ENCODE measurements around the gene ATG7. TPM values are rescaled to one million over a fixed set of nuclear protein-coding genes. Genes with fewer than 3 reads are reported as not detected.

The ATG7 gene
- total RNA-seq, 3 donors from 2014 or later (not counting 1 experiment from before 2014, with no cell fraction given), result 55.3 to 72.9 (median 68.6) TPM

- no peak for TF ChIP-seq CTCF (IDR thresholded peaks at IDR 0.05)
- Mint-ChIP-seq H3K9me3 (no peaks in the 10 kb centered on the region), H3K27me3 (ENCODE audit: low read depth in 2 of 2) (no peaks in the 10 kb centered on the region), H3K4me3 (no peak overlapping the region), H3K36me3 (peaks cover 6% of the 10 kb centered on the region), H3K4me1 (peaks cover 8 to 18% of the 10 kb centered on the region in 2 donors), H3K27ac (no peak overlapping the region)
- H3K4me1 ChIP-seq (ENCODE audit: control insufficient read depth, insufficient read depth, low read length), result no peaks in the 10 kb centered on the region
- 100% methylated on average over 1 of the region's 2 CpGs for WGBS (ENCODE audit: insufficient coverage)
- no peak overlapping the region for H3K27ac ChIP-seq (ENCODE audit: low read length)
- intact Hi-C loops (cut with micrococcal nuclease), result no loop called here
- ATAC-seq (no peak), DNase-seq (no peak)
- no peaks in the 10 kb centered on the region for H3K36me3 ChIP-seq (ENCODE audit: control insufficient read depth, insufficient read depth, low read length)
- H3K4me3 ChIP-seq (ENCODE audit: low read length), result no peak overlapping the region
- no peaks in the 10 kb centered on the region for H3K9me3 ChIP-seq (ENCODE audit: control insufficient read depth, insufficient read depth, low read length)
- no peaks in the 10 kb centered on the region for H3K27me3 ChIP-seq (ENCODE audit: control insufficient read depth, insufficient read depth, low read length)
Observed at GRCh38 chr3:11445883-11446282, 173.7 kb downstream of the ATG7 start.

- H3K36me3 Mint-ChIP-seq, result peaks cover 6% of the 10 kb centered on the region
- ATAC-seq (no peak), DNase-seq (no peak)
- H3K27me3 ChIP-seq (ENCODE audit: control insufficient read depth, insufficient read depth, low read length), result no peaks in the 10 kb centered on the region
- no peaks in the 10 kb centered on the region for H3K4me1 ChIP-seq (ENCODE audit: control insufficient read depth, insufficient read depth, low read length)
- no peaks in the 10 kb centered on the region for H3K27me3 Mint-ChIP-seq (ENCODE audit: low read depth in 2 of 2)
- H3K4me3 ChIP-seq (ENCODE audit: low read length), result no peak overlapping the region
- no peaks in the 10 kb centered on the region for H3K36me3 ChIP-seq (ENCODE audit: control insufficient read depth, insufficient read depth, low read length)
- no peaks in the 10 kb centered on the region for H3K9me3 ChIP-seq (ENCODE audit: control insufficient read depth, insufficient read depth, low read length)
- WGBS (ENCODE audit: insufficient coverage), result 87% methylated on average over 2 of the region's 2 CpGs
- intact Hi-C loops (cut with micrococcal nuclease), result no loop called here
- no peak overlapping the region for H3K27ac ChIP-seq (ENCODE audit: low read length)
- no peak overlapping the region for H3K27ac Mint-ChIP-seq
- no peak for TF ChIP-seq CTCF (IDR thresholded peaks at IDR 0.05)
- no peak overlapping the region for H3K4me3 Mint-ChIP-seq
- H3K4me1 Mint-ChIP-seq, result peaks cover 9 to 19% of the 10 kb centered on the region in 2 donors
- H3K9me3 Mint-ChIP-seq, result no peaks in the 10 kb centered on the region
Observed at GRCh38 chr3:11447584-11448200, 175.5 kb downstream of the ATG7 start.

- H3K9me3 ChIP-seq (ENCODE audit: control insufficient read depth, insufficient read depth, low read length), result no peaks in the 10 kb centered on the region
- intact Hi-C loops (cut with micrococcal nuclease), result no loop called here
- H3K27me3 ChIP-seq (ENCODE audit: control insufficient read depth, insufficient read depth, low read length), result no peaks in the 10 kb centered on the region
- no peaks in the 10 kb centered on the region for H3K36me3 ChIP-seq (ENCODE audit: control insufficient read depth, insufficient read depth, low read length)
- WGBS (ENCODE audit: insufficient coverage), result 95% methylated on average over 2 of the region's 2 CpGs
- TF ChIP-seq CTCF (IDR thresholded peaks at IDR 0.05), result no peak
- no peaks in the 10 kb centered on the region for H3K9me3 Mint-ChIP-seq
- ATAC-seq, result no peak
- no peak overlapping the region for H3K27ac ChIP-seq (ENCODE audit: low read length)
- no peak for DNase-seq
- no peak overlapping the region for H3K27ac Mint-ChIP-seq
- H3K4me1 Mint-ChIP-seq, result peaks cover 9 to 19% of the 10 kb centered on the region in 2 donors
- H3K4me1 ChIP-seq (ENCODE audit: control insufficient read depth, insufficient read depth, low read length), result no peaks in the 10 kb centered on the region
- H3K4me3 Mint-ChIP-seq, result no peak overlapping the region
- H3K4me3 ChIP-seq (ENCODE audit: low read length), result no peak overlapping the region
- no peaks in the 10 kb centered on the region for H3K27me3 Mint-ChIP-seq (ENCODE audit: low read depth in 2 of 2)
- peaks cover 3% of the 10 kb centered on the region for H3K36me3 Mint-ChIP-seq
Observed at GRCh38 chr3:11450015-11450414, 177.8 kb downstream of the ATG7 start.

GRCh38 chr3:11452312-11452711, 180.1 kb downstream of the ATG7 start:
- no peak for ATAC-seq
- no peak for TF ChIP-seq CTCF (IDR thresholded peaks at IDR 0.05)
- intact Hi-C loops (cut with micrococcal nuclease), result no loop called here

More at GRCh38 chr3:11452312-11452711, 180.1 kb downstream of the ATG7 start:
- DNase-seq, result no peak
- no peaks in the 10 kb centered on the region for H3K4me1 ChIP-seq (ENCODE audit: control insufficient read depth, insufficient read depth, low read length)
- Mint-ChIP-seq H3K27ac (no peak overlapping the region), H3K27me3 (ENCODE audit: low read depth in 2 of 2) (no peaks in the 10 kb centered on the region), H3K36me3 (no peaks in the 10 kb centered on the region), H3K9me3 (no peaks in the 10 kb centered on the region), H3K4me1 (peaks cover 9 to 19% of the 10 kb centered on the region in 2 donors), H3K4me3 (no peak overlapping the region)
- H3K27me3 ChIP-seq (ENCODE audit: control insufficient read depth, insufficient read depth, low read length), result no peaks in the 10 kb centered on the region
- H3K9me3 ChIP-seq (ENCODE audit: control insufficient read depth, insufficient read depth, low read length), result no peaks in the 10 kb centered on the region
- no peak overlapping the region for H3K4me3 ChIP-seq (ENCODE audit: low read length)
- no peaks in the 10 kb centered on the region for H3K36me3 ChIP-seq (ENCODE audit: control insufficient read depth, insufficient read depth, low read length)
- WGBS (ENCODE audit: insufficient coverage), result 97% methylated on average over 2 of the region's 5 CpGs
- H3K27ac ChIP-seq (ENCODE audit: low read length), result no peak overlapping the region

Measured in natural killer cell (primary cell).